Neural progenitor cell (in vitro differentiated cells): ENCODE results near the gene GNPTAB. TPM values are rescaled to one million over a fixed set of nuclear protein-coding genes. Genes with fewer than 3 reads are reported as not detected.

Source experiments
- DNase-seq: peaks from one replicate; pipeline ENCODE4 v3.0.0-alpha.2; 2016; ENCODE audit warnings: low spot score
- H2AFZ ChIP-seq: fragments of 200-600 bp; sonication (generic); replicated peaks from 2 replicates; pipeline ENCODE4 v1.6.1; 2016; ENCODE audit warnings: antibody characterized with exemption
- H3F3A ChIP-seq: fragments of 200-600 bp; sonication (generic); 2 replicates; pipeline ENCODE4 v1.6.1; 2016; ENCODE audit warnings: antibody characterized with exemption, low read depth
- H3K27ac ChIP-seq: fragments of 200-600 bp; sonication (generic); 2 replicates; pipeline ENCODE4 v1.5.1; 2016; ENCODE audit warnings: mild to moderate bottlenecking
- H3K27me3 ChIP-seq: fragments of 200-600 bp; sonication (generic); 2 replicates; pipeline ENCODE4 v1.6.1; 2016; ENCODE audit warnings: mild to moderate bottlenecking, moderate library complexity
- H3K36me3 ChIP-seq: fragments of 200-600 bp; sonication (generic); 2 replicates; pipeline ENCODE4 v1.5.1; 2016
- H3K4me1 ChIP-seq: fragments of 200-600 bp; sonication (generic); 2 replicates; pipeline ENCODE4 v1.6.1; 2016; ENCODE audit warnings: mixed run types
- H3K4me2 ChIP-seq: fragments of 200-600 bp; sonication (generic); 2 replicates; pipeline ENCODE4 v1.6.1; 2016
- H3K4me3 ChIP-seq: fragments of 200-600 bp; sonication (generic); 2 replicates; pipeline ENCODE4 v1.5.1; 2016
- H3K79me2 ChIP-seq: fragments of 200-600 bp; sonication (generic); 2 replicates; pipeline ENCODE4 v1.6.1; 2016; ENCODE audit warnings: low read depth
- H3K9ac ChIP-seq: fragments of 200-600 bp; sonication (generic); 2 replicates; pipeline ENCODE4 v1.6.1; 2016
- H3K9me3 ChIP-seq: fragments of 200-600 bp; sonication (generic); 2 replicates; pipeline ENCODE4 v1.5.1; 2016; ENCODE audit warnings: low read depth
- H4K20me1 ChIP-seq: fragments of 200-600 bp; sonication (generic); 2 replicates; pipeline ENCODE4 v1.6.1; 2016; ENCODE audit warnings: low read depth
- H3K27ac Mint-ChIP-seq: 3 replicates; pipeline ENCODE4 v1.8.0; 2021; ENCODE audit warnings: mixed read lengths
- H3K27me3 Mint-ChIP-seq: 2 replicates; pipeline ENCODE4 v1.8.0; 2022; ENCODE audit warnings: low read depth, mild to moderate bottlenecking, inconsistent platforms, moderate library complexity, mixed read lengths; ENCODE audit not compliant: insufficient read depth
- H3K36me3 Mint-ChIP-seq: 3 replicates; pipeline ENCODE4 v1.8.0; 2021; ENCODE audit warnings: mixed read lengths
- H3K4me1 Mint-ChIP-seq: 3 replicates; pipeline ENCODE4 v1.8.0; 2021; ENCODE audit warnings: mixed read lengths
- H3K4me3 Mint-ChIP-seq: 3 replicates; pipeline ENCODE4 v1.8.0; 2021; ENCODE audit warnings: mild to moderate bottlenecking, moderate library complexity, mixed read lengths
- H3K9me3 Mint-ChIP-seq: 3 replicates; pipeline ENCODE4 v1.8.0; 2020; ENCODE audit warnings: mixed read lengths
- EZH2 ChIP-seq: fragments of 200-600 bp; sonication (generic); IDR thresholded peaks from 2 replicates; pipeline ENCODE4 v1.6.1; 2017; ENCODE audit warnings: antibody characterized with exemption, mild to moderate bottlenecking, moderate library complexity
- EZH2phosphoT487 ChIP-seq: fragments of 200-600 bp; sonication (generic); IDR thresholded peaks from 2 replicates; pipeline ENCODE4 v1.6.1; 2017; ENCODE audit warnings: antibody characterized with exemption
- total RNA-seq: library from RNA; depleted of rRNA; stranded (reverse); fragments of >200 nt; gene quantifications from 2 replicates; pipeline ENCODE4 v1.2.3, GENCODE V29; 2015; ENCODE audit warnings: low replicate concordance
- TF ChIP-seq, protein P1 (sequence below): fragments of 200-600 bp; sonication (generic); IDR thresholded peaks from 2 replicates; pipeline ENCODE4 v1.5.1; 2017; ENCODE audit warnings: antibody characterized with exemption, mild to moderate bottlenecking

Gene GNPTAB
- total RNA-seq, 1 donor from 2014 or later: 24.0 TPM

DNA sequence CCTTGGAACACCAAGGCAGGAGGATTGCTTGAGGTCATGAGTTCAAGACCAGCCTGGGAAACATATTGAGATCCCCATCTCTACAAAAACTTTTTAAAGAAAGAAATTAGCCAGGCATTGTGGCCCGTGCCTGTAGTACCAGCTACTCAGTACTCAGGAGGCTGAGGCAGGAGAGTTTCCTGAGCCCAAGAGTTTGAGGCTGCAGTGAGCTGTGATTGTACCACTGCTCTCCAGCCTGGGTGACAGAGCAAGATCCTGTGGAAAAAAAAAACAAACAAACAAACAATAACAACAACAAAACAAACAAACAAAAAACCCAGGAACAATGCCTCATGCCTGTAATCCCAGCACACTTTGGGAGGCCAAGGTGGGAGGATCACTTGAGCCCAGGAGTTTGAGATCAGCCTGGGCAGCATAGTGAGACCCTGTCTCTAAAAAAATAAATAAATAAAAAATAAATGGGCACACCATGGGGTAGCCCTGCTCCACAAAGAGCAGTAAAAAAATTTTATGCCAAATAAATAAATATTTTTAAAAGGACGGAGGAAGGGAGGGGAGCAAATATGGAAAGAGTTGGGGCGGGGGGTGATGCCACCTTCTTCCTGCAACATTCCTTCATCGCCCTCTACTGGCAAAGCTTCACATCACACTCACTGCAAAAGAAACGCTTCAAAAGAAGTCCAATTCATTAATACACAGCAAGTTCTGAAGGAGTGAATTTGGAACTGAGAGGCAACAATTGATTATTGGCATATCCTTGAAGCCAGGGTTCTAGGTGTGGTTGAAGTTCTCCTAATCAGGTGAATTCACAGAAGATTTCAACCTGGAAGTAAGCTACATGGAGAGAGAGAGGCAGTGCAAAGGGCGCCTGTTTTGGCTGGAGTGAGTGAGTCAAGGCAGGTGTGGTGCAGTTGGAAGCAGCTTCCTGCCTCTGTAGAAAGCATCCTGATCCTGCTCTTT lies 8.8 kb upstream of the GNPTAB start:
- Histone ChIP-seq H3K27me3 (no peaks in the 10 kb centered on the region), H3K27ac (no peak overlapping the region), H3K36me3 (no peaks in the 10 kb centered on the region), H3K4me2 (no peak overlapping the region), H3F3A (no peaks in the 10 kb centered on the region), H2AFZ (peak overlapping the region; percentile 83), H3K9ac (no peak overlapping the region), H3K4me3 (no peak overlapping the region), H4K20me1 (no peaks in the 10 kb centered on the region), H3K9me3 (no peaks in the 10 kb centered on the region), H3K4me1 (no peaks in the 10 kb centered on the region), H3K79me2 (no peaks in the 10 kb centered on the region)
- Mint-ChIP-seq H3K27ac (no peak overlapping the region), H3K4me3 (no peak overlapping the region), H3K9me3 (no peaks in the 10 kb centered on the region), H3K4me1 (no peaks in the 10 kb centered on the region), H3K27me3 (peaks cover 2% of the 10 kb centered on the region), H3K36me3 (no peaks in the 10 kb centered on the region)
- TF ChIP-seq, protein P1, sequence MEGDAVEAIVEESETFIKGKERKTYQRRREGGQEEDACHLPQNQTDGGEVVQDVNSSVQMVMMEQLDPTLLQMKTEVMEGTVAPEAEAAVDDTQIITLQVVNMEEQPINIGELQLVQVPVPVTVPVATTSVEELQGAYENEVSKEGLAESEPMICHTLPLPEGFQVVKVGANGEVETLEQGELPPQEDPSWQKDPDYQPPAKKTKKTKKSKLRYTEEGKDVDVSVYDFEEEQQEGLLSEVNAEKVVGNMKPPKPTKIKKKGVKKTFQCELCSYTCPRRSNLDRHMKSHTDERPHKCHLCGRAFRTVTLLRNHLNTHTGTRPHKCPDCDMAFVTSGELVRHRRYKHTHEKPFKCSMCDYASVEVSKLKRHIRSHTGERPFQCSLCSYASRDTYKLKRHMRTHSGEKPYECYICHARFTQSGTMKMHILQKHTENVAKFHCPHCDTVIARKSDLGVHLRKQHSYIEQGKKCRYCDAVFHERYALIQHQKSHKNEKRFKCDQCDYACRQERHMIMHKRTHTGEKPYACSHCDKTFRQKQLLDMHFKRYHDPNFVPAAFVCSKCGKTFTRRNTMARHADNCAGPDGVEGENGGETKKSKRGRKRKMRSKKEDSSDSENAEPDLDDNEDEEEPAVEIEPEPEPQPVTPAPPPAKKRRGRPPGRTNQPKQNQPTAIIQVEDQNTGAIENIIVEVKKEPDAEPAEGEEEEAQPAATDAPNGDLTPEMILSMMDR: peak; percentile 82
- TF ChIP-seq EZH2phosphoT487: no peak
- DNase-seq: peak; percentile 64

DNA sequence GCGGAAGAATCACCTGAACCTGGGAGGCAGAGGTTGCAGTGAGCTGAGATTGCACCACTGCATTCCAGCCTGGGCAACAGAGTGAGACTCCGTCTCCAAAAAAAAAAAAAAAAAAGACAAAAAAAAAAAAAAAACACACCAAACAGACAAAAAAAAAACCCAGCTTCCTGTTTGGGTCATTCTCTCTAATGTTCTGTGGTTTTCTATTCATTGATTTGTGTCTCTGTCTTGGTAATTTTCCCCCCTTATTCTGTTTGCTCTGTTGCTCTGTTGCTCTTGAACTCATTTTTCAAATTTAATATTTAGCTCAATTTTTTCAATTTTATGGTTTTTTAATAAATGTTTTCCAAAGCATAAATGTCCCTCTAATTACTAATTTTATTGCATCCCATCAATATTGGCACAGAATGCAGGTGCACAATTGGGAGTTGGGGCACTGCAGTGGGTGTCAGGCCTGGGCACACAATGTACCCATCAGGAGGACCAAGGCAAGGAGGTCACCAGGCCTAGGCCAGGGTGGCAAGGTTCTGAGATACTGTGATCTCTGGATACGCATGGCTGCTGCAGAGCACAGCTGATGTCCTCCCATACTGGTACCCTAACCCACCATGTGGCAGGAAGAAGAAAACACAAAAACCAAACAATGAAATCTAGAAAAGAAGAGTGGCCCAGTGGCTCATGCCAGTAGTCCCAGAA lies 8.0 kb upstream of the GNPTAB start:
- H3K4me1 Mint-ChIP-seq: no peaks in the 10 kb centered on the region
- Histone ChIP-seq H3K27ac (no peak overlapping the region), H3K79me2 (no peaks in the 10 kb centered on the region), H2AFZ (no peak overlapping the region), H3K9ac (no peak overlapping the region), H3K36me3 (no peaks in the 10 kb centered on the region), H3K4me1 (no peaks in the 10 kb centered on the region), H3K27me3 (no peaks in the 10 kb centered on the region), H3K4me3 (no peak overlapping the region), H3K4me2 (no peak overlapping the region), H3F3A (no peaks in the 10 kb centered on the region), H4K20me1 (no peaks in the 10 kb centered on the region), H3K9me3 (no peaks in the 10 kb centered on the region)
- H3K9me3 Mint-ChIP-seq: no peaks in the 10 kb centered on the region
- no peak for DNase-seq
- H3K4me3 Mint-ChIP-seq: no peak overlapping the region
- H3K27ac Mint-ChIP-seq: no peak overlapping the region
- peaks cover 2% of the 10 kb centered on the region for H3K27me3 Mint-ChIP-seq
- TF ChIP-seq EZH2: no peak
- TF ChIP-seq, protein P1: no peak
- H3K36me3 Mint-ChIP-seq: no peaks in the 10 kb centered on the region

DNA sequence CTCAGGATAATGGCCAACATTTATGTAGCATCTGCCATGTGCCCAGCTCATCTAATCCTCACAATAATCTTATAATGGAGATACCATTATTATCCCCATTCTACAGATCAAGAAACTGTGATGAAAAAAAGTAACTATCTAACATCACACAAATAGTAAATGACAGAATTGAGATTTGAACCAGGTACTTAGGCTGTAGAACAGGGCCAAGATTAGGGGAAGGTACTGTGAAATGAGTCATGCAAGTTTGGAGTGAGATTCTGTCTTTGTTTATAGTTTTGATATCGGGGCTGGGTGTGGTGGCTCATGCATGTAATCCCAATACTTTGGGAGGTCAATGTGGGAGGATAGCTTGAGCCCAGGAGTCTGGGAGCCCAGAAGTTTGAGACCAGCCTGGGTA lies 1.3 kb upstream of the GNPTAB start:
- peaks cover 17% of the 10 kb centered on the region for H3K79me2 ChIP-seq
- H3K27me3 ChIP-seq: no peaks in the 10 kb centered on the region
- no peaks in the 10 kb centered on the region for H3F3A ChIP-seq
- no peak overlapping the region for H3K27ac ChIP-seq
- peaks cover 4% of the 10 kb centered on the region for H3K27me3 Mint-ChIP-seq
- peaks cover 4% of the 10 kb centered on the region for H3K4me1 Mint-ChIP-seq
- no peak overlapping the region for H3K4me3 ChIP-seq
- no peak overlapping the region for H3K4me2 ChIP-seq
- peak overlapping the region; percentile 21 for H3K4me3 Mint-ChIP-seq
- no peak overlapping the region for H3K27ac Mint-ChIP-seq
- H3K36me3 ChIP-seq: no peaks in the 10 kb centered on the region
- DNase-seq: no peak
- H3K4me1 ChIP-seq: peaks cover 6% of the 10 kb centered on the region
- H4K20me1 ChIP-seq: no peaks in the 10 kb centered on the region
- H3K9me3 ChIP-seq: no peaks in the 10 kb centered on the region
- H3K9me3 Mint-ChIP-seq: no peaks in the 10 kb centered on the region
- no peaks in the 10 kb centered on the region for H3K36me3 Mint-ChIP-seq
- no peak for TF ChIP-seq EZH2
- TF ChIP-seq EZH2phosphoT487: no peak
- TF ChIP-seq, protein P1: no peak
- H2AFZ ChIP-seq: peak overlapping the region; percentile 100
- no peak overlapping the region for H3K9ac ChIP-seq
